ENCODE data around the gene PRKCE. TPM values are rescaled to one million over a fixed set of nuclear protein-coding genes. Genes with fewer than 3 reads are reported as not detected.

Gene PRKCE
- total RNA-seq, 1 donor from 2014 or later, result 34.1 TPM

- DNase-seq (ENCODE audit: low spot score), result no peak
These were observed 415.1 kb downstream of the PRKCE start for GRCh38 chr2:46066601-46067000.

DNA sequence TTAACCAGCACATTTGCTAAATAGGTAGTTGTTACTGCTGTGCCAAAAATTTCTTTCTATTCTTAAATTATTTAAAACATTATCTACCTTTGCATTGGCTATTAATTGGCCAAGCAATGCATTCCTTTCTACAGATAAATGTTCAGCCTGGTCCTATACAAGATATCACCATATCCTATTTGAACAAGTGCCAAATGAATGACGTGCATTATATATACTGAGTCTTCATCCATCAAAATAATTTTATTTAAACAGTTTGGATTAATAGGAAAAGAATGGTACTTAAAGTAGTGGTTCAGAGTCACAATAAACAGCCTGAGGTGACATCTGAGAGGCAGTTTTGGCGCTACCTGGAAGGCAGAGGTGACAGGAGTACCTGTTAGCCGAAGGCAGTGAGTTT is 415.6 kb downstream of the PRKCE start:
- no peak for DNase-seq (ENCODE audit: low spot score)

DNA sequence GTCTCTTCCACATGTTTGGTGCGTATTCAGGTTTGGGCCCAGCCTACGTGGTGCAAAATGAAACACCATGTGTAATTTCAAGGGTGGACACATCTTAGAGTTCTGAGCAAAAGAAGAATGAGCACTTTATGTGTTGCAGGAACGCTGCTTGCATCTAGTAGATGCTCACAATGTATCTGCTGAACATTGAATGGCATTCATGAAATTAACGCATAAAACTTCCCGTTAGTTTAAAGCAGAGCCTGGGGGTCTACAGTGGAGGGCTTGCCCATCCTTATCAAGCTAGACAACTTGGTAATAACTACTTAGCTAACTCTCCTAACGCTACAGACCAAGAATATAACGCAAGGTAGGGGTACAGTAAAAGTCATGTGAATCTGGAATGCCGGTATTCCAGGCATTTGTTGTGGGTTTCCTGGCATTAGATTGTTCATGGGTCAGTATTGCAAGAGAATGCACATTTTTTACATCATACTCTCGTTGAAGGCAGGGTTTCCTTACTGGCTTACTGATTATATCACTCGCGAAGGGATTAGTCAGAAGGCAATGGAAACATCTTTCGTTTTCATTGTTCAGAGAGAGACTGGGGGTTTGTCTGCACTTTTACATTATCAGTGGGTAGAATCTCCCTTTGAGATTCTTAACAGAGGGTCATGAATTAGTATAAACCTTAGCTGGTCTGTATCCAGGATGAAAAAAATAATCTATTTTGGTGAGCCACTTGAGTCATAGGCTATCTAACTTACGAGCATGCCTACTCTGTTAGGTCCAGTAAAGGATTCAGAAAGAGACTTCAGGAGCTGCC is 416.2 kb downstream of the PRKCE start:
- DNase-seq (ENCODE audit: low spot score), result no peak

GRCh38 chr2:46068636-46069035 is 417.2 kb downstream of the PRKCE start:
- DNase-seq (ENCODE audit: low spot score), result no peak

DNA sequence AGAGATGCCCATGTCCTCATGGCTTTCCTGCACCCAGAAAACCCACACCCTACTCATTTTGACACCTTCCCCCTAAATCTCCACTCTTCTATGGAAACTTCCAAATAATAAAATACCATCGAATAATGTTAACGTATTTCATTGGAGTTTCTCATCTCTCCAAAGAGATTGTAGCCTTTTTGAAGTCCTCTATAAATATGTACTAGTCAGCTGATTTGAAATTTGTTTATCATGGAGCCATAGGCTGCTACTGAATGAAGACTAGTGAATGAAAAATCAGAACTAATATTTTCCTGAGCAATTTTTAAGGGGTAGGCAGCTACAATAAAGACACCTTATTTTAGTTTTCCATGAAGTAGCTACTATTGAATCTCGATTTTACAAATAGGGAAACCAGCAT is 419.6 kb downstream of the PRKCE start:
- DNase-seq (ENCODE audit: low spot score), result no peak

GRCh38 chr2:46072101-46072820 is 420.8 kb downstream of the PRKCE start:
- DNase-seq (ENCODE audit: low spot score), result no peak

DNA sequence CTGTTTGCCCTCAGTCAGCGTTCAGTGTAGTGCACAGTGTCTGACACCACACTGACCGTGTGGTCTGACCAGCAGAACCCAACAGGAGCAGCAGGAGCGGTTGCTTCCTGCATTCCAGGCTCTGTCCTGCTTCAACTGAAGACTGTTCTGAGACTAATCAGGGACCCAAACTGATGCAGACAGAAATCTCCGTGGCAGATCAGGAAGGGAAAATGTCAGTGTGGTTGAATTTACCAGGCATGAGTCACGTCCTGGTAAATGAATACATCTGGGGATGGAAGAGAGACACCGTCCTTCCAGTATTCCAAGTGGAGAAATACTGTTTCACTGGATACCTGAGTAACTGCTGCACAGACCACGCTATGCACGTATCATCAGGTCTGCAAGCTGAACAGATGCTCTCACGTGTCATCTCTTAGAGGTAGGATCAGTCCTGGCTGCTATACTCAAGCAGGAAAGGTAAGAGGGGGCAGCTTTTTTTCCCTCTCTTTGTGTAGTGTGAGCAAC is 422.1 kb downstream of the PRKCE start:
- no peak for DNase-seq (ENCODE audit: low spot score)

DNA sequence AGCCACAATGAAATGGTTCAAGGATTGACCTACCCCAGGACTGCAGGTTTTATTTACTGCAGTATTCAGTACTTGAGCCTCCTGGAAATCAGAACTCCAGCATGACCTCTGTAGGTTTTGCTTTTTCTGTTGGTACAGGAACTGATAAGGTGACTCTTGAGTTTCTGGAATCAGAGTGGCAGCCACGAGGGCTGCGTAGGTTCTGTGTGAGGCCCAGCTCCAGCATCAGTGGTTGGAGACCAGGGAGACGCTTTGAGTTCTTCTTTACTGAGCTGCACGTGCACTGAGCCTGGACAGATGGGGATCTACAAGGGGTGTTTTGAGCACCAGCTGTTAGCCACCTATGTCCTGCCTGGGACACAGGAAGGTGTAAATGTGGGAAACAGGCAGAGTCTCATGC is 423.0 kb downstream of the PRKCE start:
- DNase-seq (ENCODE audit: low spot score), result no peak

DNA sequence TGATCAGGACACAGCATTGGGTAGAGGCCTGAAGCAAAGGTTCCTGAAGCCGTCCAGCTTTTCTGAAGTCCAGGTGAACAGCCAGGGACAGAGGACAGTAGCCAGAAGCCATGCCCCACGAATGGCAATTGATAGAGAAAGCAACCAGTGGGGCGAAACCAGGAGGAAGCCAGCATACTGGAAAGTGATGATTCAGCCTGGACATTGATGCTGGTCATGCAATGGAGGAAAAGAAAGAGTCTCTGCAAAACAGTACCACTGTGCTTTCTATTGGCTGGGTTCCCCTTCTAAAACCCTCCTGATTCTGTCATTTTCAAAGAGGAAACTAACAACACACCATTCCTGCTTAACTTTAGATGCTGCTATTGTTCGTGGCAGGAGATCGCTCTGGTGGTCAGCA is 424.4 kb downstream of the PRKCE start:
- DNase-seq (ENCODE audit: low spot score), result no peak

- DNase-seq (ENCODE audit: low spot score), result no peak
These were observed 424.8 kb downstream of the PRKCE start for GRCh38 chr2:46076251-46076650.

- DNase-seq (ENCODE audit: low spot score), result no peak
These were observed 425.4 kb downstream of the PRKCE start for GRCh38 chr2:46076875-46077274.

DNA sequence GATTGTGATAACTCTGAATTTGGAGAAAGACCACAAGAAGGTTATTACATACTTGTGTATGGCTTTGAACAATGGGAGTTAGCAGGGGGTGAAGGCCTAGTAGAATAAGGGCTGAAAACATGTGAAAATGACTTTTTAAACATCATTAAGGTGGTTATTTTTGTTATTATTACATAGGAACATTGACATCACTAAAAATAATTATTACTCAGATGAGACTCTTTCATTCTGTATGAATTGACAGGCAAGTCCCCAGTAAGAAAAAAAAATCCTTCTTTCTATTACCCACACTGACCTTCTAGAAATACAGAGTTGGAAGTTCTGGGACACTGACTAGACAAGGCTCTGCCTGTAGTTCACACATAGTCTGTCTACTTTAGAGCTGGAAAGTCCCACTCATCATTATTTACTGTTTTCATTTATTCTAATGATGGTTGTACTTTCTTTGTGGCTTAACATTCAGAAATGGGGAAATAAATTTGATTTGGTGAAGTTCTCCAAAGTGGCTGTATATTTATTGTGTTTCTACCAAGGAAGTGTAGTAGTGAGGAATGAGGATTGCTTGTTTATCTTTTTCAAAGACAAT is 426.1 kb downstream of the PRKCE start:
- DNase-seq (ENCODE audit: low spot score), result no peak

DNA sequence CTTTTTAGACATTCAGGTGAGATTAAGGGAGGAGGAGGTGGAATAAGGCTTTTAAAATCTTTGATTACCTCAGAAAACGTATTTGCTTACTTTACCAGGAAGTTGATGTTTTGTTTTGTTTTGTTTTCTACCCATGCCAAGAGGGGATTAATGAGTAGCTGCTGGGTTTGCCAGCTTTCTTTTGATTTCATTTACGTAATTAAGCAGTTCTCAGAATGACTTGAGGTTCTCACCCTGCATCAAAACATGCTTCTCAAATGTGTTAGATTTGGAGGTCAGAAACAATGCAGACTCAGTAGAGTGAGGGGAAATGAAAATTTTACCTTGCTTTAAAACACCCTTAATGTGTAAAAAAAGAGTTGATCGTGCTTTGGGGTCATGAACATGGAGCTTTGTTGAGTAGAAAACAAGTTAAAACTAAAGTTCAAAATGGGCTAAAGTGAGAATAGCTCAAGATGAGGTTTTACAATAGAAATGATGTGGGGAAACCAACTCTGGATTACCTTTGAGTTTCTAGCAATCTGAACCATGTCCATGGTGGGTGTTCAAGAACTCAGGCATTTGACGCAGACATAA is 428.6 kb downstream of the PRKCE start:
- DNase-seq (ENCODE audit: low spot score), result no peak

DNA sequence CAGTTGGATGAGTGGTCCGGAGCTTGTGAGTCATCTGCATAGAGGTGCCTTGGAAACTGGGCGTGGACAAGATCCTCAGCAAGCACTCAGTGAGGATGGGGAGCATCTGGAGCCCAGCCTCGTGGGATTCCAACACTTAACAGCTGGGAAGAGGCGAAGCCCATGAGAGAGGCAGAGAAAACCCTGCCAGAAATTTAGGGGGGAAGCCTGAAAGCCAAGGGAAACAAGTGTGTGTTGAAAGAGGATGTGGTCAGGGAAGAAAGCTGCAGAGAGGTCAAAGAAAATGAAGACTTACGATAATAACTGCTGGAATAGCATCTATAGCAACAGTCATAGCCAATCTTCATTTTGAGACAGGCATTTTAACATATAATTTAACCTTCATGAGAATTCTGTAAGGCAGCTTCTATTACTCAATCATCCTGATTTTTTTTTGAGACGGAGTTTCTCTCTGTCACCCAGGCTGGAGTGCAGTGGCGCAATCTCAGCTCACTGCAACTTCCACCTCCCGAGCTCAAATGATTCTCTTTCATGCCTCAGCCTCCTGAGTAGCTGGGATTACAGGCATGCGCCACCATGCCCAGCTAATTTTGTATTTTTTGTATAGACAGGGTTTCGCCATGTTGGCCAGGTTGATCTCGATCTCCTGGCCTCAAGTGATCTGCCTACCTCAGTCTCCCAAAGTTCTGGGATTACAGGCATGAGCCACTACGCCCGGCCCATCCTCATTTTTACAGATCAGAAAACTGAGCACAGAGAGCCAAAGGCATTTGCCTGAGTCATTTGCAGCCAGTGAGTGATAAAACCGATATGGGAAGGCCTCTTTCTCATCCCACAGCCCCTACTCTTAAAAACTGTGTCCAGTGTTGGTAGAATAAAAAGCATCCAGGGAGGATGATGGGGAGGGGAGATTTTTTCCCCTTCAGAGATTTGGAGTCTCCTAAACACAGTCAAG is 431.3 kb downstream of the PRKCE start:
- no peak for DNase-seq (ENCODE audit: low spot score)

GRCh38 chr2:46086578-46087070 is 435.1 kb downstream of the PRKCE start:
- DNase-seq (ENCODE audit: low spot score), result no peak

DNA sequence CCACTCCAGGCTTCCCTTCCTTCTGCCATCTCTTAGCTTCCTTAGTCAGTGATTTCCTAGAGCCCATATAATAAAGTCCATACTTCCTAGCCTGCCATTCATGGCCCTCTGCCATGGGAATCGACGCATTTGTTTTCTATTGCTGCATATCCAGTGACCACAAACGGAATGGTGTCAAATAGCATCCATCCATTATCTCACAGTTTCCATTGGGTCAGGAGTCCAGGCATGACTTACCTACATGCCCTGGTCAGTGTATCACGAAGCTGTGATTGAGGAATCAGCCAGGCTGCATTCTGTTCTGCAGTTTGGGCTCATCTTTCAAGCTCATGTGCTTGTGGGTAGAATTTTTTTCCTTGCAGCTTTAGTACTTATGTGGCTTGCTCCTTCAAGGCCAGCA is 436.0 kb downstream of the PRKCE start:
- no peak for DNase-seq (ENCODE audit: low spot score)

- no peak for DNase-seq (ENCODE audit: low spot score)
These were observed 439.5 kb downstream of the PRKCE start for GRCh38 chr2:46091004-46091403.

- no peak for DNase-seq (ENCODE audit: low spot score)
These were observed 440.6 kb downstream of the PRKCE start for GRCh38 chr2:46091961-46092667.

- DNase-seq (ENCODE audit: low spot score), result no peak
These were observed 443.2 kb downstream of the PRKCE start for GRCh38 chr2:46094689-46095088.

GRCh38 chr2:46095830-46096229 is 444.4 kb downstream of the PRKCE start:
- DNase-seq (ENCODE audit: low spot score), result no peak

All from mesenteric fat pad (tissue), 1 donor.